H9 (cell line): ENCODE data around the gene TIMELESS. TPM values are rescaled to one million over a fixed set of nuclear protein-coding genes. Genes with fewer than 3 reads are reported as not detected.

ENCODE experiments used
- DNase-seq: peaks from one replicate; pipeline ENCODE4 v3.0.0-alpha.2; 2017
- H2AFZ ChIP-seq: one replicate; pipeline ENCODE4 v1.6.1; 2013; ENCODE audit warnings: mild to moderate bottlenecking, low read length, control low read depth, moderate library complexity
- H2AK5ac ChIP-seq: 2 replicates; pipeline ENCODE4 v1.6.1; 2013; ENCODE audit warnings: low read length, control low read depth, mixed read lengths; ENCODE audit not compliant: insufficient read length
- H2BK120ac ChIP-seq: one replicate; pipeline ENCODE4 v1.6.1; 2013; ENCODE audit warnings: low read depth, mild to moderate bottlenecking, low read length, control low read depth, inconsistent platforms; ENCODE audit not compliant: poor library complexity, severe bottlenecking
- H2BK12ac ChIP-seq: 2 replicates; pipeline ENCODE4 v1.6.1; 2013; ENCODE audit warnings: low read length, control low read depth, mixed read lengths, low read depth; ENCODE audit not compliant: insufficient read length
- H2BK15ac ChIP-seq: 2 replicates; pipeline ENCODE4 v1.6.1; 2013; ENCODE audit warnings: low read depth, low read length, control low read depth
- H2BK20ac ChIP-seq: one replicate; pipeline ENCODE4 v1.6.1; 2013; ENCODE audit warnings: low read depth, mild to moderate bottlenecking, low read length, control low read depth, inconsistent platforms; ENCODE audit not compliant: poor library complexity, severe bottlenecking
- H2BK5ac ChIP-seq: 2 replicates; pipeline ENCODE4 v1.6.1; 2013; ENCODE audit warnings: low read length, control low read depth, mixed read lengths; ENCODE audit not compliant: insufficient read length
- H3K14ac ChIP-seq: 2 replicates; pipeline ENCODE4 v1.6.1; 2013; ENCODE audit warnings: low read length, control low read depth; ENCODE audit not compliant: insufficient read depth
- H3K18ac ChIP-seq: 2 replicates; pipeline ENCODE4 v1.6.1; 2013; ENCODE audit warnings: low read depth, mild to moderate bottlenecking, mixed read lengths, low read length, control low read depth; ENCODE audit not compliant: insufficient read length
- H3K23ac ChIP-seq: 2 replicates; pipeline ENCODE4 v1.6.1; 2013; ENCODE audit warnings: low read length, control low read depth, mixed read lengths, low read depth; ENCODE audit not compliant: insufficient read length
- H3K23me2 ChIP-seq: 2 replicates; pipeline ENCODE4 v1.6.1; 2013; ENCODE audit warnings: low read depth, mild to moderate bottlenecking, mixed read lengths, low read length, control low read depth; ENCODE audit not compliant: insufficient read length, poor library complexity, severe bottlenecking
- H3K27ac ChIP-seq: 2 replicates; pipeline ENCODE4 v1.5.1; 2013; ENCODE audit warnings: low read length, control low read depth, mixed read lengths, low read depth; ENCODE audit not compliant: insufficient read length
- H3K27me3 ChIP-seq: 2 replicates; pipeline ENCODE4 v1.6.1; 2013; ENCODE audit warnings: low read length, control low read depth, inconsistent platforms; ENCODE audit not compliant: insufficient read depth
- H3K4ac ChIP-seq: 2 replicates; pipeline ENCODE4 v1.6.1; 2013; ENCODE audit warnings: low read depth, mild to moderate bottlenecking, control low read depth, inconsistent platforms, low read length, moderate library complexity
- H3K4me1 ChIP-seq: 2 replicates; pipeline ENCODE4 v1.6.1; 2013; ENCODE audit warnings: low read length, control low read depth, inconsistent platforms; ENCODE audit not compliant: insufficient read depth
- H3K4me2 ChIP-seq: 2 replicates; pipeline ENCODE4 v1.6.1; 2013; ENCODE audit warnings: low read length, control low read depth, mixed read lengths; ENCODE audit not compliant: insufficient read length, insufficient read depth
- H3K56ac ChIP-seq: 2 replicates; pipeline ENCODE4 v1.6.1; 2013; ENCODE audit warnings: low read depth, mild to moderate bottlenecking, mixed read lengths, low read length, control low read depth; ENCODE audit not compliant: insufficient read length
- H3K79me1 ChIP-seq: 2 replicates; pipeline ENCODE4 v1.6.1; 2013; ENCODE audit warnings: low read depth, mild to moderate bottlenecking, moderate library complexity, low read length, control low read depth, inconsistent platforms; ENCODE audit not compliant: insufficient read depth, poor library complexity, severe bottlenecking
- H3K79me2 ChIP-seq: 2 replicates; pipeline ENCODE4 v1.6.1; 2013; ENCODE audit warnings: low read length, control low read depth, inconsistent platforms; ENCODE audit not compliant: insufficient read depth
- H3K9ac ChIP-seq: 2 replicates; pipeline ENCODE4 v1.6.1; 2013; ENCODE audit warnings: low read length, control low read depth, mixed read lengths; ENCODE audit not compliant: insufficient read length; ENCODE audit errors: extremely low read depth
- H3K9me3 ChIP-seq: one replicate; pipeline ENCODE4 v1.6.1; 2013; ENCODE audit warnings: low read depth, low read length, inconsistent platforms; ENCODE audit not compliant: control insufficient read depth
- H3T11ph ChIP-seq: one replicate; pipeline ENCODE4 v1.6.1; 2013; ENCODE audit warnings: mild to moderate bottlenecking, low read length, control low read depth, inconsistent platforms
- H4K20me1 ChIP-seq: one replicate; pipeline ENCODE4 v1.6.1; 2013; ENCODE audit not compliant: control insufficient read depth, insufficient read length, insufficient read depth
- H4K5ac ChIP-seq: 2 replicates; pipeline ENCODE4 v1.6.1; 2013; ENCODE audit warnings: low read depth, mild to moderate bottlenecking, mixed read lengths, low read length, control low read depth; ENCODE audit not compliant: insufficient read length
- H4K8ac ChIP-seq: replicated peaks from 2 replicates; pipeline ENCODE4 v1.6.1; 2013; ENCODE audit warnings: low read length, control low read depth, mixed read lengths, low read depth; ENCODE audit not compliant: insufficient read length
- H4K91ac ChIP-seq: 2 replicates; pipeline ENCODE4 v1.6.1; 2013; ENCODE audit warnings: low read depth, mild to moderate bottlenecking, moderate library complexity, mixed read lengths, low read length, control low read depth; ENCODE audit not compliant: insufficient read length
- H3K27ac Mint-ChIP-seq, 3 experiments: 2 replicates in 2 of 3; 3 replicates in 1 of 3; pipeline ENCODE4 v1.8.0; 2020 to 2021; ENCODE audit warnings: mixed read lengths in 3 of 3, mild to moderate bottlenecking in 1 of 3, moderate library complexity in 1 of 3
- H3K27me3 Mint-ChIP-seq: 2 replicates; pipeline ENCODE4 v1.8.0; 2021; ENCODE audit warnings: low read depth, mild to moderate bottlenecking, moderate library complexity, mixed read lengths
- H3K36me3 Mint-ChIP-seq, 3 experiments: 2 replicates in 2 of 3; 3 replicates in 1 of 3; pipeline ENCODE4 v1.8.0; 2020 to 2021; ENCODE audit warnings: low read depth in 3 of 3, mixed read lengths in 3 of 3; ENCODE audit not compliant: insufficient read depth in 1 of 3
- H3K4me1 Mint-ChIP-seq, 2 experiments: 2 replicates each; pipeline ENCODE4 v1.8.0; 2020; ENCODE audit warnings: mixed read lengths in 2 of 2
- H3K4me3 Mint-ChIP-seq, 2 experiments: 2 replicates in 1 of 2; 3 replicates in 1 of 2; pipeline ENCODE4 v1.8.0; 2020 to 2021; ENCODE audit warnings: mild to moderate bottlenecking in 2 of 2, mixed read lengths in 2 of 2, moderate library complexity in 1 of 2
- H3K9me3 Mint-ChIP-seq, 2 experiments: 2 replicates in 1 of 2; 3 replicates in 1 of 2; pipeline ENCODE4 v1.8.0; 2020; ENCODE audit warnings: mild to moderate bottlenecking in 2 of 2, mixed read lengths in 2 of 2, moderate library complexity in 1 of 2
- CTCF ChIP-seq: fragments of 200-600 bp; sonication (generic); conservative IDR thresholded peaks from 3 replicates; pipeline ENCODE4 v1.8.0; 2021; ENCODE audit warnings: antibody characterized with exemption, mild to moderate bottlenecking
- WGBS: extraction: QIAGEN DNeasy Blood & Tissue Kit; methylation state at CpG from one replicate; pipeline ENCODE4 v1.1.7; 2013; ENCODE audit warnings: missing lambda C conversion rate, low lambda C conversion rate, mixed read lengths; ENCODE audit not compliant: insufficient read length; ENCODE audit errors: extremely low coverage; 5-methylcytosine and 5-hydroxymethylcytosine counted together
- total RNA-seq: library from RNA; stranded (reverse); gene quantifications from 2 replicates; pipeline ENCODE4 v1.2.1, GENCODE V29; 2021

Gene TIMELESS
- total RNA-seq, 1 experiment from 2014 or later = 68.0 TPM

GRCh38 chr12:56414401-56414800 is 34.8 kb downstream of the TIMELESS start:
- H2AFZ ChIP-seq = no peak overlapping the region
- Mint-ChIP-seq H3K4me3 (no peak overlapping the region), H3K36me3 (peaks cover 12 to 43% (median 35%) of the 10 kb centered on the region in 3 experiments; a peak in 6 of 7 replicates), H3K27ac (no peak overlapping the region), H3K27me3 (no peaks in the 10 kb centered on the region), H3K9me3 (no peaks in the 10 kb centered on the region), H3K4me1 (no peaks in the 10 kb centered on the region)
- no peaks in the 10 kb centered on the region for H3K79me1 ChIP-seq
- no peak overlapping the region for H3K23ac ChIP-seq
- H3K23me2 ChIP-seq = no peaks in the 10 kb centered on the region
- H2BK120ac ChIP-seq = no peak overlapping the region
- H2BK5ac ChIP-seq = no peak overlapping the region
- H2BK15ac ChIP-seq = no peak overlapping the region
- no peak overlapping the region for H4K8ac ChIP-seq
- no peaks in the 10 kb centered on the region for H3K27me3 ChIP-seq
- no peak overlapping the region for H2AK5ac ChIP-seq
- no peak overlapping the region for H3T11ph ChIP-seq
- no peak for DNase-seq
- no peaks in the 10 kb centered on the region for H3K79me2 ChIP-seq
- no peak overlapping the region for H3K4ac ChIP-seq
- WGBS = no CpG with 5 or more reads among the region's 3 CpGs
- H3K4me1 ChIP-seq = no peaks in the 10 kb centered on the region
- H3K9ac ChIP-seq = no peak overlapping the region
- H3K4me2 ChIP-seq = no peak overlapping the region
- H2BK12ac ChIP-seq = no peak overlapping the region
- no peak overlapping the region for H3K18ac ChIP-seq
- no peak for TF ChIP-seq CTCF
- H2BK20ac ChIP-seq = no peak overlapping the region
- H3K14ac ChIP-seq = no peak overlapping the region
- no peak overlapping the region for H4K5ac ChIP-seq
- no peak overlapping the region for H3K27ac ChIP-seq
- H4K20me1 ChIP-seq = no peaks in the 10 kb centered on the region
- H4K91ac ChIP-seq = no peak overlapping the region
- H3K9me3 ChIP-seq = no peaks in the 10 kb centered on the region
- H3K56ac ChIP-seq = no peak overlapping the region
